Head of caudate nucleus (tissue), 42 donors: ENCODE measurements around the gene DSCAM.

Experiments
- DNase-seq, 42 donors: peaks; one replicate each; pipeline versions ENCODE4 v3.0.0 to v3.0.0-alpha.2; 2020 to 2021; ENCODE audit warnings: mixed read lengths in 7 of 42
- intact Hi-C: fragments of 100-400 bp; cut with DNase I; formaldehyde crosslinking; loops from one replicate; pipeline ENCODE4 v1.15.0; 2022

DSCAM gene

GRCh38 chr21:40681164-40681859, 165.6 kb downstream of the DSCAM start:
- peak in 38 of 42 donors; percentile 6 to 69 (median 39) for DNase-seq
- intact Hi-C loops, result no loop called here

- intact Hi-C loops, result no loop called here
- DNase-seq, result no peak
Measured at GRCh38 chr21:40680311-40680710, 166.6 kb downstream of the DSCAM start.

DNA sequence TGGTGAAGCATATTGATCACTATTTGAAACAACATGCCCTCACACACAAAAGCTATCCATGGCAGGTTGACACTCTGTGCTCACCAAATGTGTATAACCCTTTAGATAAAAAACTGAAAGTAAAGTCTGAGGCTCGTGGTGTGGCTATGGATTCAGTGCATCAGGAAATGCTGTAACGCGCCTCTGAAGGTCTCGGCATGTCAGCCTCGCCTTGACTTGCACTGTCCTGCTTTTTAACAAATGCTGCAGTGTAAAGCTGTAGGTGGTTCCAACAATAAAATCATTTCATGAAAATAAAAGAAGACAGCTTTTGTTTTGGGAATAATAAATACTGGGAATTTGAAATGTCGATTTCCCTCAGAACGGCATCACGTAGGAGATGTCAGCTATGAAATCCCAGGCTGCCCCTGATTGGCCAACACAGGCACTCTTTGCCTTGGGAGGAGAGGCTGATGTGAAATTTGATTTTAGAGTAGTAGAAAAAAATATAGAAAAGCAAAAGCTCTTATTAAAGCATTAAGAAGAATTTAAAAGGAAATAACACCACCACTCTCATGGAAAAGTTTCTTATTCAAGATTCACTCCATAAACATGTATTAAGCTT, 168.2 kb downstream of the DSCAM start:
- DNase-seq, result peak in 4 of 42 donors; percentile 9 to 52 (median 22)
- intact Hi-C loops, result no loop called here

GRCh38 chr21:40675017-40675416, 171.9 kb downstream of the DSCAM start:
- intact Hi-C loops, result no loop called here
- no peak for DNase-seq

DNA sequence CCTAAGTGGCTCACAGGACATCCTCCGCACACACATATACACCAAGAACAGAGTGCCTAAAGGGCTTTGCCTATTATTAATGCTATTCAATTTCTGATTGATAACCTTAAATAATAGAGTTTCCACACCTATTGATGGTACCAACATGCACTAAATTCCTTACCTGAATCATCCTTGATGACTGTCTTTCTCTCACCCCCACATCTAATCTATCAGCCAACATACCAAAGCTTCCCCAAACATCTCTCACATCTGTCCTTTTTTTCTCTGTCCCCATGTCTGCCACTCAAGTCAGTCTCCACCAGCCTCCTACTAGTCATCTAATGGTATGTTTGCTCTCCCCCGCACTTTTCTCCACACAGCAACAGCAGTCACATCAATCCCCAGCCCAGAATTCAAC, 174.4 kb downstream of the DSCAM start:
- DNase-seq, result no peak
- intact Hi-C loops, result no loop called here

DNA sequence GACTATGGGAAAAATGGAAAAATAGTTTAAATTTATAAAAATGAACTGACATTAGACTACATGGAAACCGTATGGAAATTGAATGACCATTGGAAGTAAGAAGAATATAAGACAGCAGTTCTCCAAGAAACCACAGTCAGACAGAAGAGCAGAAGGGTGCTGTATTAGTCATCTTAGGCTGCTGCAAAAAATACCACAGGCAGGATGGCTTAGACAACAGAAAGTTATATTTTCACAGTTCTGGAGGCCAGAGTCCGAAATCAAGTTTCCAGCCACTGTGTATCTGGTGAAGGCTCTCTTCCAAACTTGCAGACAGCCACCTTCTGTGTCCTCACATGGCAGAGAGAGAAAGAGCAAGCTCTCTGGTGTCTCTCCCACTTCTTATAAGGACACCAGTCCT, 175.2 kb downstream of the DSCAM start:
- intact Hi-C loops, result no loop called here
- no peak for DNase-seq

GRCh38 chr21:40668555-40669275, 178.2 kb downstream of the DSCAM start:
- DNase-seq, result no peak
- intact Hi-C loops, result no loop called here

DNA sequence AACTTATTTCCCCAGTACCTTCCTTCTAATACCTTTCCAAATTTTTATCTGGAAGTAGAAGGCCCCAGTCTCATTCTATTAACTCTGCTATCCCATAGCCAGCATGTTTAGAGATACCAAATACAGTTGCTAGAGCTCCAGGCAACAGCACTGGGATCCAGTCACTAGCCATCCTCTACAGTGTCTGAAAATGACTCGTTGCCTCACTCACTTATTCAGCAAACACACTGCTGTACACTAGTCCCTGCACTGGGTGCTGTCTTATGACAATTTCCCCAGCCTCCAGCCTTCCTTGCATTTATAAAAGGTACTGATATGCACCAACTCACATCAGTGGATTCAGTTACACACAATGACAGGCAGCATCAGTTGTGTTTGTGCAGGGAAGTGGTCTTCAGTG, 179.0 kb downstream of the DSCAM start:
- no peak for DNase-seq
- intact Hi-C loops, result no loop called here

DNA sequence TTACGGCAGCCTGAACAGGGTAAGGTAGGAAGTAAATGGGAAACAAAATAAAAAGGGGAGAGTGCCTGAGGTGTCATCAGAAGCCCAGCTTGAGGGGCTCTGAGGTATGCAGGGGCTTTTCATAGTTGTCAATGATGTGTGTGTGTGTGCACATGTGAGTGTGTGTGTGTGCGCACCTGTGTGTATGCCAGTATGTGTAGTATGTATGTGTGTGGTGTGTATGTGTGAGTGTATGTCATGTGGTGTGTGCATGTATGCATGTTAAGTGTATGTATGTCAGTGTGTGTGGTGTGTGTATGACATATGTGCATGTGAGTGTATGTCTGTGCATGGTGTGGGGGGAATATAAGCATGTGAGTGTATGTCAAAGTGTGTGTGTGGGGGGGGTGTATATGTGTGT, 184.1 kb downstream of the DSCAM start:
- no peak for DNase-seq
- intact Hi-C loops, result no loop called here

- intact Hi-C loops, result no loop called here
- no peak for DNase-seq
Measured at GRCh38 chr21:40660461-40660860, 186.5 kb downstream of the DSCAM start.

DNA sequence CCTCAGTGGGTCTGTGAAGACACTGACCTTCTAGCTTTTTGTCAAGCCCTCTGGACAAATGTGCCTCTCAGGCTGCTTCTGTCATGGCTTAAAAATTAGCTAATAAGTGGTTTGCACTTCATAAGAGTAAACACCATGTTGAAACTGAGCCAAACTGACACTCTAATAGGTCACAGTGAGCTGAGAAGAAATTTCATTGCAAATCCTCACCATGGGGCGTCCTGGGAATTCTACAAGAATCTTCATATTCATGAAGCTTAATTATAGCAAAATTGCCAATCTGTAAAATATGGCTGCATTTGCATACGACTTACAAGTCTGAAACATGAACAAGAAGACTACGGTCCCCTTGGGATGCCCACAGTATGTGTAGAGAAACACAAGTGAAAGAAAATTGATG, 188.6 kb downstream of the DSCAM start:
- intact Hi-C loops, result no loop called here
- DNase-seq, result no peak

GRCh38 chr21:40652436-40652835, 194.5 kb downstream of the DSCAM start:
- no peak for DNase-seq
- intact Hi-C loops, result no loop called here

DNA sequence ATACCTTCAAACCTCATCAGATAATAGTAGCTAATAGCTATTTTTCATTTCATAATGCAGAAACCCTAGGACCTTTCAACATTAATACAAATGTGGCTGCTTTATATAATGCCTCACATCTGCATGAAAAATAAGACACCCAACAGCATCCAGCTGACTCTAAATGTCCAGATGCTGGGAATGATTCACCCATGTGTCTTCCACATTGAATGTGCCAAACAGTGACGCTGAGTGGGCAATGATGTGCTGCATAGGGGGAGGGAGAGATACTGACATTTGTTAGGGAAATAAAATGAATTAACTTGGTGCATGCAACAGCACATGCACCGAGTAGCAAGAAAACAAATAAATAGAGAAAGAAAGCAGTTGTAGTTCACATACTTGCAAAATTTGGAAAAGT, 199.3 kb downstream of the DSCAM start:
- DNase-seq, result no peak
- intact Hi-C loops, result no loop called here

GRCh38 chr21:40646651-40647050, 200.3 kb downstream of the DSCAM start:
- intact Hi-C loops, result no loop called here
- no peak for DNase-seq

- intact Hi-C loops, result no loop called here
Measured at GRCh38 chr21:40641042-40641441, 205.9 kb downstream of the DSCAM start.

GRCh38 chr21:40640266-40640789, 206.6 kb downstream of the DSCAM start:
- intact Hi-C loops, result no loop called here
- DNase-seq, result no peak

More at GRCh38 chr21:40641042-40641441, 205.9 kb downstream of the DSCAM start:
- no peak for DNase-seq

GRCh38 chr21:40639616-40640194, 207.3 kb downstream of the DSCAM start:
- no peak for DNase-seq
- intact Hi-C loops, result no loop called here

GRCh38 chr21:40638466-40639251, 208.3 kb downstream of the DSCAM start:
- intact Hi-C loops, result no loop called here
- no peak for DNase-seq

GRCh38 chr21:40636026-40636425, 210.9 kb downstream of the DSCAM start:
- intact Hi-C loops, result no loop called here
- no peak for DNase-seq
